T-helper 1 cell treated with Interleukin-12 subunit alpha and Interleukin-12 subunit beta and Interleukin-4 antibody, amounts not matched to agents 30 ng/mL and 1 ng/mL, for 36 hours (primary cell): ENCODE results near the gene ABCC1. TPM values are rescaled to one million over a fixed set of nuclear protein-coding genes. Genes with fewer than 3 reads are reported as not detected.
"Not testable (repeated sequence)": the region's sequence is repeated elsewhere in the genome, so short reads cannot be mapped to it uniquely, and the experiment has no call there.

ENCODE experiments used
- intact Hi-C: fragments of 100-400 bp; cut with micrococcal nuclease; formaldehyde crosslinking; loops from one replicate; pipeline ENCODE4 v1.15.1; 2024
- total RNA-seq: library from RNA; stranded (reverse); gene quantifications from 2 replicates; pipeline ENCODE4 v1.2.3, GENCODE V29; 2022

ABCC1 gene
- 102 and 107 TPM in 2 replicates for total RNA-seq

DNA sequence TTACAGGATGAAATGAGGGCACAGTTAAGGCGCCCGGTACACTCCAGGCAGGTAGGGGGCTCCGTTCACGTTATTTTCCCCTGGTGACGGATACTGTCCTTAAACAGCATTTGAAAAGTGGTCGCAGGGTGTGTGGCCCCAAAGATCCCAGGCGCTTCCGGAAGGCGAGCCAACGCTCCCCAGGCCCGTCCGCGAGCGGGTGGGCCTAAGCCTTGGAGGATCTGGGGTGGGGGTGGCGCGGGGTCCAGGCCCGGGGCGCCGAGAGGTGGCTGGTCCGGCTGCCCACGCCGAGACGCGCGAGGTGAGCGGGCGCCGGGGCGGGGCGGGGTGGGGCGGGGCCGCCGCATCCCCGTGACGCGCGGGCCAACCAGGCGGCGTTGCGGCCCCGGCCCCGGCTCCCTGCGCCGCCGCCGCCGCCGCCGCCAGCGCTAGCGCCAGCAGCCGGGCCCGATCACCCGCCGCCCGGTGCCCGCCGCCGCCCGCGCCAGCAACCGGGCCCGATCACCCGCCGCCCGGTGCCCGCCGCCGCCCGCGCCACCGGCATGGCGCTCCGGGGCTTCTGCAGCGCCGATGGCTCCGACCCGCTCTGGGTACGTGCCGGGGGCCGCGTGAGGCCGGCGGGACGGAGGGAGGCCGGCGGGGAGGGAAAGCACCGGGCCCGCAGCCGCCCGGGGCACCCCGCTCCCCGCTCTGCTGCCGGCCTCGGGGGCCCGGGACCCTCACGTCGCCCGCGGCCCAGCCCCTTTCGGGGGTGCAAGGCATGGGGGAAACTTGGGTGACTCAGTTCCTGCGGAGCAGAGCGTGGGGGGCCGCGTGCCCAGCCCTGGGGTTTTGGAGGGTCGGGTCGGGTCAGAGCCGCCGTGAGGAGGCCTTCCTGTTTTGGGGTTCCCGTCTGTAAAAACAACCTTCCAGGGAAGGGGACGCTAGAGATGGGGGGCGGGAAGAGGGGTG, at the start of gene ABCC1:
ABCC1 (plus strand) TSS at position 407 of the 951 bp plus-strand sequence; CDS start at position 543, 136 bp downstream.
- intact Hi-C loops = loop anchor here (1.0 to 5.0 kb wide), 7 partner anchors 12 to 307 kb away; partner anchors contain the start of genes CEP20 and MARF1

DNA sequence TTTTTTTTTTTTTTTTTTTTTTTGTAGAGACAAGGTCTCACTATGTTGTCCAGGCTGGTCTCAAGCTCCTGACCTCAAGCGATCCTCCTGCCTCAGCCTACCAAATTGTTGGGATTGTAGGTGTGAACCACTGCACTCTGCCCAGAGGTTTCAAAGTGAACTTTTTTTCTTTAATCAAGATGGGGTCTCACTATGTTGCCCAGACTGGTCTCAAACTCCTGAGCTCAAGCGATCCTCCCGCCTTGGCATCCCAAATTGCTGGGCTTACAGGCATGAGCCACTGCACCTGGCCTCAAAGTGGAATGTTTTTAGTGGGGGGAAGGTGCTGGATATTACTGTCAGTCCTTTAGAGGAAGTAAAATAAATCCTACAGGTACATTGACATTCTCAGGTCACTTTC, 49.1 kb upstream of the ABCC1 start:
- intact Hi-C loops = no loop called here

DNA sequence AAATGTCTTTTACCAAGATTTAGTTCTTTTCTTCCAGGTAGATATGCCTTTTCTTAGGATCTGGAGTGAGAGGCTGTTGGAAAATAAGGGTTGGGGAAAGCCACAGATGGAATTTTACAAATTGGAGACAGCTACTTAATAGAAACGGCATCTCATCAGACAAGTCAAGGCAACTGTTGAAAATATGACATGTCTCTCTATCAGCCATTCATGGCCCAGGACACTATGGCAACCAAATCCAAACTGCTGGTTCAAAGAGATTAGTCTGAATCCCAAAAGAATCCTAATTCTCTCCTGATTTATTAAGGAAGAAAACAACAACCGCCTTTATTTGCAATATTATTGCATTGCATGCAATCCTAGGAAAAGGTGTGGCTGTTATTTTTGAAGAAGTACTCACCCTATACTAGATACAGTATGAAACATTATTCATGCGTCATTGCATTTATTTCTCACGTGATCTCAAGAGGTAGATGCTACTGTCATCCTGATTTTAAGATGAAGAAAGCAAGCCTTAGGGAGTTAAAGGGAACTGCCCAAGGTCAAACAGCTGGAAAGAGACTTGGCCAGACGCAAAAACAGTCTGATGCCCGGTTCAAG, 48.4 kb upstream of the ABCC1 start:
- intact Hi-C loops = no loop called here

DNA sequence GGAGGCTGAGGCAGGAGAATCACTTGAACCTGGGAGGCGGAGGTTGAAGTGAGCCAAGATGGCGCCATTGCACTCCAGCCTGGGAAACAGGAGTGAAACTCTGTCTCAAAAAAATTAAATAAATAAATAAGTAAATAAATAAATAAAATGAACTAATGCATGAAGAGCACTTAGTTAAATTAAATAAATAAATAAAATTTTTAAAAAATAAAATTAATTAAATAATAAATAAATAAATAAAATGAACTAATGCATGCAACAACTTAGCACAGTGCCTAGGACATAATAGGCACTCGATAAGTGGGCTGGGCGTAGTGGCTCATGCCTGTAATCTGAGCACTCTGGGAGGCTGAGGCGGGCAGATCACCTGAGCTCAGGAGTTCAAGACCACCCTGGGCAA, 45.5 kb upstream of the ABCC1 start:
- intact Hi-C loops = no loop called here

DNA sequence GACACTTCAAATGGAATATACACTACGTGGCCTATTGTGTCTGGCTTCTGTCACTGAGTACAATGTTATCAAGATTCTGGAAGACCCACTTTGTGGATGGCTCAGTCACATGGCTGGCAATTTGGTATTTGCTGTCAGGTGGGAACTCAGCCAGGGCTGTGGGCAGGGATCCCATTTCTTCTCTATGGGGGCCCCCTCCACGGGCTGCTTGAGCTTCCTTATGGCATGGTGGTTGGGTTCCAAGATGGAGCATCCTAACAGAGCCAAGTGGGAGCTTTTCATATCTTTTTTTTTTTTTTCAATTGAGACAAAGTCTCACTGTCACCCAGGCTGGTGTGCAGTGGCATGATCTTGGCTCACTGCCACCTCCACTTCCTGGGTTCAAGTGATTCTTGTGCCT, 43.0 kb upstream of the ABCC1 start:
- intact Hi-C loops = no loop called here

DNA sequence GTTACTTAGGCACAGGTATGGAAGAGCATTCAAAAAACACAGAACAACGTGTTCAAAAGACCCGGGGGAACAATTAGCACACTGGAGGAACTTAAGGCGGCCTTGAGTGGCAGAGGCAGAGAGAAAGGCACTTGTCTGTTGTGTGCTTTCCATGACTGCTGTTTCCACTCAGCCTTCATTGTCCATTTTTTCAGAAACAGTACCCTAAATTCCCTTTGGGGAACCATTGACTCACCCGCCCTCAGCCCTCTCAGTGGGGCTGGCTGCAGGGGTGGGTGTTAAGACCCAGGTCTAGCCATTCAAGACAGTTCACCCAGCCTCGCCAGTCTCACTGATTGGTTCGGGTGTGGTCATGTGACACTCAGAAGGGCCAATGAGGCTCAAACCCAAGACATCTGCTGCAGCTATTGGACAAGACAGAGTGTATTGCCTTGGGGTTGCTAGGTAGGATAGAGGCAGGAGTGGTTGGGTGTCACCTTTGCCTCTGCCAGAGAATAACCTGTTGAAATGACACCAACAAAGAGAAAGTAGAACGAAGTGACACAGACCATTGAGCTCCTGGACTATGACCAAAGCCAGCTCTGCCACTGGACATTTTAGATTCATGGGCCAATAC, 41.4 kb upstream of the ABCC1 start:
- intact Hi-C loops = no loop called here

DNA sequence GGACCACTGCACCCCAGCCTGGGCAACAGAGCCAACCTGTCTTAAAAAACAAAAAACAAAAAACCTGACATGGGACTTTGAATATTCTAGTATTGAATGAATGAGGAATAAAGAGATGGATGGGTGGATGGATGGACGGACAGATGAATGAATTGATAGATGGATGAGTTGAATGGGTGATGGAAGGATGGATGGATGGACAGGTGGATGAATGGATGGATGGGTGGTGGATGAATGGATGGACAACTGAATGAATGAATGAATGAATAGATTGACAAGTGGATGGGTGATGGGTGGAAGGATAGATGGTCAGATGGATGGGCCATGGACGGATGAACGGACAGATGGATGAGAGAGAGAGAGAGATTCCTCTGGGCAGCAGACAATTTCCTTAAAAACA, 38.2 kb upstream of the ABCC1 start:
- intact Hi-C loops = loop anchor here (5.0 kb wide), 1 partner anchor 36 kb away; the partner anchor contains the start of gene ABCC1

DNA sequence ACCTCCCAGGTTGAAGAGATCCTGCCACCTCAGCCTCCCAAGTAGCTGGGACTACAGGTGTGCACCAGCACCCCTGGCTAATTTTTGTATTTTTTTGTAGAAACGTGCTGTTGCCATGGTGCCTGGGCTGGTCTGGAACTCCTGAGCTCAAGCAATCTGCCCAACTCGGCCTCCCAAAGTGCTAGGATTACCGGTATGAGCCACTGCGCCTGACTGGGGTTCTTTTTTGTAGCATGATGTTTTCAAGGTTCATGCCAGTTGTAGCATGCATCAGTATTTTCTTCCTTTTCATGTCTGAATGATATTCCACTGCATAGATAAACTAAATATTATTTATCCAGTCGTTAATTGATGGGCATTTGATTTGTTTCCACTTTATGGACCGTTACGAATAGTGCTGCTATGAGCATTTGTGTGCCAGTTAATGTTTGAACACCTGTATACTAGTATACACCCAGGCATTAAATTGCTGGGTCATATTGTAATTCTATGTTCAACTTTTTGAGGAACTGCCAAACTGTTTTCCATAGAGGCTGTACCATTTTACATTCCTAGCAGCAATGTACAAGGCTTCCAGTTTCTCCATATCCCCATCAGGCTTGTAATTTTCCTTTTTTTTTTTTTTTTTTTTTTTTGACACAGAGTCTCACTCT, 36.2 kb upstream of the ABCC1 start:
- intact Hi-C loops = loop anchor here (2.0 to 5.0 kb wide), 3 partner anchors 24 to 48 kb away; partner anchors contain the start of genes ABCC1 and CEP20

DNA sequence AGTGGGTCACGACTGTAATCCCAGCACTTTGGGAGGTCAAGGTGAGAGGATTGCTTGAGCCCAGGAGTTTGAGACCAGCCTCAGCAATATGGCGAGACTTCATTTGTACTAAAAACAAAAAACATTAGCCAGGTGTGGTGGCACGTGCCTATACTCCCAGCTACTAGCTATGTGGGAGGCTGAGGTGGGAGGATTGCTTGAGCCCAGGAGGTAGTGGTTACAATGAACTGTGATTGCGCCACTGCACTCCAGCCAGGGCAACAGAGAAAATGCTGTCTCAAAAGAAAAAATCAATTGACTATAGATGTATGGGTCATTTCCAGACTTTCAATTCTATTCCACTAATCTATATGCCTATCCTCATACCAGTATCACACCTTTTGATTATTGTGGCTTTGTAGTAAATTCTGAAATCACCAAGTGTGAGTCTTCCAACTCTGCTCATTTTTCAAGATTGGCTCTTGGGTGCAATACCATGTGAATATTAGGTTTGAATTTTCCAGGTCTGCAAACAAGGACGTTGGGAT, 33.8 kb upstream of the ABCC1 start:
- intact Hi-C loops = no loop called here

DNA sequence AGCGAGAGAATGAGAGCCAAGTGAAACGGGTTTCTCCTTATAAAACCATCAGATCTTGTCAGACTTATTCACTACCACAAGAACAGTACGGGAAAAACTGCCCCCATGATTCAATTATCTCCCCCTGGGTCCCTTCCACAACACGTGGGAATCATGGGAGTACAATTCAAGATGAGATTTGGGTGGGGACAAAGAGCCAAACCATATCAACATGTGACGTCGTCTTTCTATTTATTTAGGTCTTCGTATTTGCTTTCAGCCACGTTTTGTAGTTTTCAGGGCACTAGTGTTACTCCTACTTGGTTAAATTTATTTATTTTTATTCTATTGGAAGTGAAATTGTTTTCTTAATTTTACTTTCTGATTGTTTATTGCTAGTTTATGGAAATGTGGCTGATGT, 33.1 kb upstream of the ABCC1 start:
- intact Hi-C loops = no loop called here

DNA sequence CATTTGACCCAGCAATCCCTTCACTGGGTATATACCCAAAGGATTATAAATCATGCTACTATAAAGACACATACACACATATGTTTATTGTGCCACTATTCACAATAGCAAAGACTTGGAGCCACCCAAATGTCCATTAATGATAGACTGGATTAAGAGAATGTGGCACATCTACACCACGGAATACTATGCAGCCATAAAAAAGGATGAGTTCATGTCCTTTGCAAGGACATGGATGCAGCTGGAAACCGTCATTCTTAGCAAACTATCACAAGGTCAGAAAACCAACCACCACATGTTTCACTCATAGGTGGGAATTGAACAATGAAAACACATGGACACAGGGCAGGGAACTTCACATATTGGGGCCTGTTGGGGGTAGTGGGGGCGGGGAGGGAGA, 31.1 kb upstream of the ABCC1 start:
- intact Hi-C loops = not testable (repeated sequence)

DNA sequence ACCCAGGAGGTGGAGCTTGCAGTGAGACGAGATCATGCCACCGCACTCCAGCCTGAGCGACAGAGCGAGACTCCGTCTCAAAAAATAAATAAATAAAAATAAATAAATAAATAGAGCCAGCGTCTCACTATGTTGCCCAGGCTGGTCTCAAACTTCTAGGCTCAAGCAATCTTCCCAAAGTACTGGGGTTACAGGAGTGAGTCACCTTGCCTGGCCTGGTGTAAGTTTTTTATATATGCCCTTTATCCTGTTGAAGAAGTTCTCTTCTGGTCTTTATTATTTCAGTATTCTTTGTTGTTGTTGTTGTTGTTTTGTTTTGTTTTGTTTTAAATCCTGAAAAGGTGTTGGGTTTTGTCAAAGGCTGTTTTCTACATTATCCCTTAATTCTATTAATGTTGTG, 30.1 kb upstream of the ABCC1 start:
- intact Hi-C loops = no loop called here

DNA sequence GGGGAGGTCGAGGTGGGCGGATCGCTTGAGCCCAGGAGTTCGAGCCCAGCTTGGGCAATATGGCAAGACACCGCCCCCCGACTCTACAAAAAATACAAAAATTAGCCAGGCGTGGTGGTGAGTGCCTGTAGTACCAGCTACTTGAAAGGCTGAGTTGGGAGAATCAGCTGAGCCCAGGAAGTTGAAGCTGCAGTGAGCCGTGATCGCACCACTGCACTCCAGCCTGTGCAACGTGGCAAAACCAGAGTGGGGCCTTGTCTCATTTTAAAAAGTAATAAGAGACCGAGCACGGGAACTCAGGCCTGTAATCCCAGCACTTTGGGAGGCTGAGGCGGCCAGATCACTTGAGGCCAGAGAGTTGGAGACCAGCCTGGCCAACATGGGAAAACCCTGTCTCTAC, 24.4 kb upstream of the ABCC1 start:
- intact Hi-C loops = no loop called here

DNA sequence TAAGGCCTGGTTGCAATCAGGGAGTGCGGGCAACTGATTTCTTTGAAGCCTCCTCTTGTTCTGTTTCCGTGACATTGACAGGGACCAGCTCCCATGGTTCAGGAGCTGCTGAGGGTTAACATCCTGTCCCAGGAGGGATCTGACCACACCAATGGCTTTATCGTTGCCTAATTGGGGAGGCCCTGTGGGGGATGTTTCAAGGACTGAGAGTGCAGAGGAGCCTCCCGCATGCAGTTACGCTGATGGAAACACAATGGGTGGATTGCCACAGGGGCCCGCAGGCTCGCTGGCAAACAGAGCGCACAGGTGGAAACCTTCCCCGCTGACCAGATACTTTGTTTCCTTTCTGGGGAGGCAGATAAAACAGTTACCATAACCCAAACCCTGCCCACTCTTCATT, 23.8 kb upstream of the ABCC1 start:
- intact Hi-C loops = no loop called here

DNA sequence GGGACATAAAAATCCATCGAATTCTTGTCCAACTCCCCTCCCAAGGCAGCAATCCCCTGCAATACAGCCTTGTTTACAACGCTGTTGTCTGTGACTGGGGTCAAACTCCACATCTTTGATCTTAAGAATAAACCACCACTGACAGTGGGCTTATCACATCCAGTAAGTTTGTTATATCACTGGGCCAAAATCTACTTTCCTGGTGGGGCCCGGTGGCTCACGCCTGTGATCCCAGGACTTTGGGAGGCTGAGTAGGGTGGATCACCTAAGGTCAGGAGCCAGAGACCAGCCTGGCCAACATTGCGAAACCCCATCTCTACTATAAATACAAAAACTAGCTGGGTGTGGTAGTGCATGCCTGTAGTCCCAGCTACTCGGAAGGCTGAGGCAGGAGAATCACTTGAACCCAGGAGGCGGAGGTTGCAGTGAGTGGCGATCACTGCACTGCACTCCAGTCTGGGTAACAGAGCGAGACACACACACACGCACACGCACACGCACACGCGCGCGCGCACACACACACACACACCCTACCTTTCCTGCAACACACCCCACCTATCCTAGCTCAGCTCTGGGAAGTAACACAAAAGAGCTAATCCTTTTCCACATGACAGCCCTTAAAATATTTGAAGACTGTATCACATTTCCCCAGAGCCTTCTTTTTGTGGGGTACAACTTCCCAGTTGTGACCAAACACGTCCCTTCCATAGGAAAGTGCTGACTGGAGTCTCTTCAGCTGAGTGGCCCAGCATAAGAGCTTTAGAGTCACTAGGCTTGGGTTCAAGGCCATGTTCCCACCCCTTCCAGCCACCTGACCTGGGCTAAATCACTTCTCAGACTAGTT, 20.9 kb upstream of the ABCC1 start:
- intact Hi-C loops = no loop called here

DNA sequence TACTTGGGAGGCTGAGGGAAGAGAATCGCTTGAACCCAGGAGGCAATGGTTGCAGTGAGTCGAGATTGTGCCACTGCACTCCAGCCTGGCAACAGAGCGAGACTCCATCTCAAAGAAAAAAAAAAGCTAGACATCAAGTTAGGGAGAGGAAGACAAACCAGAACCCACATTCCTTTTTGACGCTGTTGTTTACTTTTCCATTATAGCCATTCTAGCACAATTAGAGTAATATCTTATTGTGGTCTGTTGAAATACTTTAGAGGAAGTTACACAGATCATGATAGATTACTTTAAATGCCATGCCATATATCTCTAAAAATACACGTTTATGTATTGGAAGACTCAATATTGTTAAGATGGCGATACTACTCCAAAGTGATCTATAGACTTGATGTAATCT, 16.5 kb upstream of the ABCC1 start:
- intact Hi-C loops = no loop called here

DNA sequence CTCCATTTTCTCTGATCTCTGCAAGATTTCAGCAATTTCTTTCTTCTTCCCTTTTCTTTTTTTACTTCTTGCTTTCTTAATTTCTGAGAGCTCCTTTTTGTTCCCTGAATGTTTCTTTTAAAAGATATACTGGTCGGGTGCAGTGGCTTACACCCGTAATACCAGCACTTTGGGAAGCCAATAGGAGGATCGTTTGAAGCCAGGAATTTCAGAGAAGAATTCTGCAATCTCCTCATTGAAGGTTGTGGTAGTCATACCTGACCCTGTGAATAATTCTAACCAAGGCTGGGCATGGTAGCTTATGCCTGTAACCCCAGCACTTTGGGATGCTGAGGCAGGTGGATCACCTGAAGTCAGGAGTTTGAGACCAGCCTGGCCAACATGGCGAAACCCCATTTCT, 15.6 kb upstream of the ABCC1 start:
- intact Hi-C loops = no loop called here

DNA sequence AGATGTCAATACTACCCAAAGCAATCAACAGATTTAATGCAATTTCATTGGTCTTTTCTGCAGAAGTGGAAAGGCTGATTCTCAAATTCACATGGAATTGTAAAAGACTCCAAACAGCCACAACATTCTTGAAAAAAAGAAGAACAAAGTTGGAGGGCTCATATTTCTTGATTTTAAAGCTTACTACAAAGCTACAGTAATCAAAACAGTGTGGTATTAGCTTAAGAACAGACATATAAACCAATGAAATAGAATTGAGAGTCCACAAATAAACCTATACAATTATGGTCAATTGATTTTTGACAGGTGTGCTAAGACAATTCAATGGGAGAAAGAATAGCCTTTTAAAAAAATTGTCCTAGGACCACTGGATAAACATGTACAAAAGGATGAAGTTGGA, 14.4 kb upstream of the ABCC1 start:
- intact Hi-C loops = no loop called here

DNA sequence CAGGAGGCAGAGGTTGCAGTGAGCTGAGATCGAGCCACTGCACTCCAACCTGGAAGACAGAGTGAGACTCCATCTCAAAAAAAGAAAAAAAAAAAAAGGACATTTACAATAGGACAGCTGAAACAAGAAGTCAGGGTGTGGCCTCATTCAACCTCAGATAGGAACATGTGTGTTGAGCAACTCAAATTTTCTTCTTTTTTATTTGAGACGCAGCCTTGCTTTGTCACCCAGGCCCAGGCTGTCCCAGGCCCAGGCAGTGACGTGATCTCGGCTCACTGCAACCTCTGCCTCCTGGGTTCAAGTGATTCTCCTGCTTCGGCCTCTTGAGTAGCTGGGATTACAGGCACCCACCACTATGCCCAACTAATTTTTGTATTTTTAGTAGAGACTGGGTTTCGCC, 12.6 kb upstream of the ABCC1 start:
- intact Hi-C loops = not testable (repeated sequence)

DNA sequence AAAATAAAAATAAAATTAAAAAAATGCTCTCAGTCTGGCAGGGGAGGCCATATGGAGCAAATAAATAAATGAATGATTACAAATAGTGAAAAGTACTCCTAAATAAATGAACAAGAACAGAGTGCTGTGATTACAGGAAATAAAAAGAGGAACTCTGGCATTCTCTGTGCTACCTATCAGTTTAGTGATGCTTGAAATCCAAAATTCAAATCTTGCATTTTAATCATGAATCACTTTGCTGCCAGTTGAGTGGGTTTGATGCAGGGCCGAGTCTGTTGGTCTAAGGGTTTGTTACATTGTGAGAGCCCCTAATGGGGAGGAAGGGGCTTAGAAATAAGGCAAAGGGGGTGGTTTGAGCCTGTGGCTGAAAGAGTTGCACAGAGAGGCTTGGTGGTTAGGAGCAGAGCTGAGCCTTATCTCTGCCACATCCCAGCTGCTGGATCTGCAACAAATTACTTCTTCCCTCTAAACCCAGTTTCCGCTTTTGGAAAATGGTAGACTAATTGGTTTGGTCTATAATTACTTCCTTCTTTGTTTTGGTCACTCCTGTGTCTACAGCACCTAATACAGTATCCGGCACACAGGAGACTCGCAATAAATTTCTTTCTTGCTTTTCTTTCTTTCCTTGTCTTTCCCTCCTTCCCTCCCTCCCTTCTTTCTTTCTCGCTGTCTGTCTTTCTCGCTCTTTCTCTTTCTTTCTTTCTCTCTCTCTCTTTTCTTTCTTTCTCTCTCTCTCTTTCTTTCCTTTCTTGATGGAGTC, 6.3 kb upstream of the ABCC1 start:
- intact Hi-C loops = no loop called here
